Gastrocnemius medialis (tissue), 4 donors: ENCODE results near the gene C1QTNF3.
"Not testable (repeated sequence)": the region's sequence is repeated elsewhere in the genome, so short reads cannot be mapped to it uniquely, and the experiment has no call there.

Source experiments
- POLR2A ChIP-seq, 2 donors: fragments of 450-650 bp; IDR thresholded peaks; one replicate each; pipeline ENCODE4 v1.6.1; 2017; ENCODE audit warnings: antibody characterized with exemption in 2 of 2, mild to moderate bottlenecking in 2 of 2, moderate library complexity in 2 of 2
- TF ChIP-seq, protein P1 (sequence below), 5 experiments: fragments of 450-650 bp in 3 of 5; fragments of 200-600 bp in 2 of 5; sonication (generic) in 2 of 5; IDR thresholded peaks in 4 of 5; conservative IDR thresholded peaks in 1 of 5; 1 replicate in 4 of 5; 2 replicates in 1 of 5; pipeline ENCODE4 v1.5.1; 2016 to 2019; ENCODE audit warnings: antibody characterized with exemption in 5 of 5, mild to moderate bottlenecking in 3 of 5, moderate library complexity in 3 of 5

- TF ChIP-seq, protein P1, sequence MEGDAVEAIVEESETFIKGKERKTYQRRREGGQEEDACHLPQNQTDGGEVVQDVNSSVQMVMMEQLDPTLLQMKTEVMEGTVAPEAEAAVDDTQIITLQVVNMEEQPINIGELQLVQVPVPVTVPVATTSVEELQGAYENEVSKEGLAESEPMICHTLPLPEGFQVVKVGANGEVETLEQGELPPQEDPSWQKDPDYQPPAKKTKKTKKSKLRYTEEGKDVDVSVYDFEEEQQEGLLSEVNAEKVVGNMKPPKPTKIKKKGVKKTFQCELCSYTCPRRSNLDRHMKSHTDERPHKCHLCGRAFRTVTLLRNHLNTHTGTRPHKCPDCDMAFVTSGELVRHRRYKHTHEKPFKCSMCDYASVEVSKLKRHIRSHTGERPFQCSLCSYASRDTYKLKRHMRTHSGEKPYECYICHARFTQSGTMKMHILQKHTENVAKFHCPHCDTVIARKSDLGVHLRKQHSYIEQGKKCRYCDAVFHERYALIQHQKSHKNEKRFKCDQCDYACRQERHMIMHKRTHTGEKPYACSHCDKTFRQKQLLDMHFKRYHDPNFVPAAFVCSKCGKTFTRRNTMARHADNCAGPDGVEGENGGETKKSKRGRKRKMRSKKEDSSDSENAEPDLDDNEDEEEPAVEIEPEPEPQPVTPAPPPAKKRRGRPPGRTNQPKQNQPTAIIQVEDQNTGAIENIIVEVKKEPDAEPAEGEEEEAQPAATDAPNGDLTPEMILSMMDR (IDR thresholded peaks at IDR 0.05 in 4 of 5, conservative IDR thresholded peaks at IDR 0.05 in 1 of 5): not testable (repeated sequence)
- not testable (repeated sequence) for TF ChIP-seq POLR2A (IDR thresholded peaks at IDR 0.05)
Measured at GRCh38 chr5:34010146-34010545, 32.9 kb downstream of the C1QTNF3 start.
